ENCODE results near the gene KANK2. TPM values are rescaled to one million over a fixed set of nuclear protein-coding genes. Genes with fewer than 3 reads are reported as not detected.

Gene KANK2
- total RNA-seq, 1 donor from 2014 or later, result 23.0 TPM

DNA sequence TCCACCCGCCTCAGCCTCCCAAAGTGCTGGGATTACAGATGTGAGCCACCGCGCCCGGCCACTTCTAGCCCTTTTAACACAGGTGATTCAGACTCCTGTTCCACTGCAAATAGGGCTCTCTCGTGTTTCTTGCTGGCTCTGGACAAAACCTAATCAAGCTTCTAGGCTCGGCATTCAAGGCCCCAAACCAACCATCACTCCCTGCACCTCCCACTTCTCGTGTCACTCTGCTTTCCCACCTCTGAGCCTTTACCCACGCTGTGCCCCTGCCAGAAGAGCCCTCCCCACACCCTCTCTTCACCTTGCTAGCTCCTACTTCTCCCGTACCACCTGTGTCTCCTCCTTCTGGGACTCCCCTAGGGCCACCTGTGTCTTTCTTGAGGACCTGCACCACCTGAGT, 19.8 kb downstream of the KANK2 start:
- peaks cover 1% of the 10 kb centered on the region for H3K9me3 Mint-ChIP-seq (ENCODE audit: unreplicated experiment)
- no peaks in the 10 kb centered on the region for H3K4me1 Mint-ChIP-seq (ENCODE audit: low read depth, unreplicated experiment)
- H3K27ac Mint-ChIP-seq (ENCODE audit: unreplicated experiment), result no peak overlapping the region
- no peak overlapping the region for H3K4me3 Mint-ChIP-seq (ENCODE audit: unreplicated experiment)
- DNase-seq, result no peak
- TF ChIP-seq, protein P1, sequence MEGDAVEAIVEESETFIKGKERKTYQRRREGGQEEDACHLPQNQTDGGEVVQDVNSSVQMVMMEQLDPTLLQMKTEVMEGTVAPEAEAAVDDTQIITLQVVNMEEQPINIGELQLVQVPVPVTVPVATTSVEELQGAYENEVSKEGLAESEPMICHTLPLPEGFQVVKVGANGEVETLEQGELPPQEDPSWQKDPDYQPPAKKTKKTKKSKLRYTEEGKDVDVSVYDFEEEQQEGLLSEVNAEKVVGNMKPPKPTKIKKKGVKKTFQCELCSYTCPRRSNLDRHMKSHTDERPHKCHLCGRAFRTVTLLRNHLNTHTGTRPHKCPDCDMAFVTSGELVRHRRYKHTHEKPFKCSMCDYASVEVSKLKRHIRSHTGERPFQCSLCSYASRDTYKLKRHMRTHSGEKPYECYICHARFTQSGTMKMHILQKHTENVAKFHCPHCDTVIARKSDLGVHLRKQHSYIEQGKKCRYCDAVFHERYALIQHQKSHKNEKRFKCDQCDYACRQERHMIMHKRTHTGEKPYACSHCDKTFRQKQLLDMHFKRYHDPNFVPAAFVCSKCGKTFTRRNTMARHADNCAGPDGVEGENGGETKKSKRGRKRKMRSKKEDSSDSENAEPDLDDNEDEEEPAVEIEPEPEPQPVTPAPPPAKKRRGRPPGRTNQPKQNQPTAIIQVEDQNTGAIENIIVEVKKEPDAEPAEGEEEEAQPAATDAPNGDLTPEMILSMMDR (IDR thresholded peaks at IDR 0.05; ENCODE audit: partially characterized antibody, unreplicated experiment), result no peak
- H3K36me3 Mint-ChIP-seq (ENCODE audit: unreplicated experiment), result no peaks in the 10 kb centered on the region
- H3K27me3 Mint-ChIP-seq (ENCODE audit: unreplicated experiment), result peaks cover 3% of the 10 kb centered on the region

DNA sequence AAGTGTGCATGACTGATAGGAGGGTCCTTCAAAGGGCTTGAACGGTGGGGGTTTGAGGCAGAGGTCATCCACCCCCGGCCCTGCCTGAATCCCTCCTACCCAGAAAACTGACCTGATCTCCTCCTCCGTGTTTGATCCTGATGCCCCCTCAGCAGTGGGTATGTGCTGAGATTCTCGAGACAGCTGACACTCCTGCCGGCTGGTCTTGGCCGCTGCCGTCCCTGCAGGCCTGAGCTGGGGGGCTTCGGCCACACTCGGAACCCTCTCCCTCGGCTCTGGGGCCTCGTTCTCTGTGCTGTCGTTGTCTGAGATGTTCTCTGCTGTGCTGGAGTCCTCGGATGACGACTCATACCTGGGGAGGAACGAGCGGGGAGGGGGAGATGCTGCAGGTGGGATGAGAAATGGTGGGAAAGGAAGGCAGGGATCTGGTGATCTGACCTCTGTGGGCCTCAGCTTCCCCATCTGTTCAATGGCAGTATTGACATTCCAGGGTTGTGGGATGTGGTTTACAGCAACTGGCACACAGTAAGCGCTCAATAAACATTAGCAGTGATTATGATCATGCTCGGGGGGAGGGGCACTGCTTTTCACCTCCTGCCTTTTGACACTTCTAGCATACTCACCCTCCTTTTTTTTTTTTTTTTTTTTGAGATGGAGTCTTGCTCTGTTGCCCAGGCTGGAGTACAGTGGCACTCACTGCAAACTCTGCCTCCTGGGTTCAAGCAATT, 20.7 kb downstream of the KANK2 start:
- Mint-ChIP-seq H3K27ac (ENCODE audit: unreplicated experiment) (no peak overlapping the region), H3K4me3 (ENCODE audit: unreplicated experiment) (no peak overlapping the region), H3K9me3 (ENCODE audit: unreplicated experiment) (peaks cover 1% of the 10 kb centered on the region), H3K36me3 (ENCODE audit: unreplicated experiment) (no peaks in the 10 kb centered on the region), H3K4me1 (ENCODE audit: low read depth, unreplicated experiment) (no peaks in the 10 kb centered on the region), H3K27me3 (ENCODE audit: unreplicated experiment) (peaks cover 3% of the 10 kb centered on the region)
- no peak for DNase-seq
- TF ChIP-seq, protein P1 (IDR thresholded peaks at IDR 0.05; ENCODE audit: partially characterized antibody, unreplicated experiment), result no peak

DNA sequence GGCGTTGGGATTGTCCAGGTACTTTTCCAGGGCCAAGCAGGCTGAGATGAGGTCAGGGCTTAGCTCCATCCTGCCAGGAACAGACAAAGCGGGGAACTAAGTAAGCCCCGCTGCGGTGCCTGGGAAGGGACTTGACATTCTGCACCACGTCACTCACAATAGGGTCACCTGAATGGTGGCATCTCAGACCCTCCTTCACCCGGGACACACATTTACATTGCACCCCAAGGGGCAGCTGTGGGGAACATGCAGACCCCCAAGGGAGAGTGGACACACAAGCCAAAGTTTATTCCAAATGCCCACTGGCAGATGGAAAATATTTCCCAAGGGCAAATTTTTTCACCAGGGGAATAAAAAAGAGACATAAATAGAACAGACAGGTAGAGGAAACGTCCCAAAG, 21.4 kb downstream of the KANK2 start:
- H3K36me3 Mint-ChIP-seq (ENCODE audit: unreplicated experiment), result no peaks in the 10 kb centered on the region
- peaks cover 1% of the 10 kb centered on the region for H3K9me3 Mint-ChIP-seq (ENCODE audit: unreplicated experiment)
- TF ChIP-seq, protein P1 (IDR thresholded peaks at IDR 0.05; ENCODE audit: partially characterized antibody, unreplicated experiment), result no peak
- no peak for DNase-seq
- H3K4me1 Mint-ChIP-seq (ENCODE audit: low read depth, unreplicated experiment), result no peaks in the 10 kb centered on the region
- peaks cover 2% of the 10 kb centered on the region for H3K27me3 Mint-ChIP-seq (ENCODE audit: unreplicated experiment)
- no peak overlapping the region for H3K4me3 Mint-ChIP-seq (ENCODE audit: unreplicated experiment)
- H3K27ac Mint-ChIP-seq (ENCODE audit: unreplicated experiment), result no peak overlapping the region

DNA sequence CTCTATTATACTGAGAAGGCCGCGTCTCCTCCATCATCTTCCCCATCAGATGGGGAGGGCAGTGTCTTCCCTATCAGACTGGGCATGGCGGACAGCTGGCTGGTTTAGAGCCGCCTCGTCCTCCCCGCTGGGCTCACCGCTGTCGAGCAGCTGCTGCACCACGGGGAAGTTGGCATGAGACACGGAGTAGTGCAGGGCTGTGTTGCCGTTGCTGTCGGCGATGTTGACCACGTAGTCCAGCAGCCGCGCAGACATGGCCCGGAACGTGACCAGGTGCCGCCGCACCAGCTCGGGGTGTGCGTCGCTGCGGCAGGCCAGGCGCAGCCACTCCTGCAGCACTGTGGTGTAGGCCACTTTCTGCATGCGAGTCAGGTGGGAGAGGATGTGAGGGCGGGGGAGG, 23.0 kb downstream of the KANK2 start:
- no peak overlapping the region for H3K27ac Mint-ChIP-seq (ENCODE audit: unreplicated experiment)
- TF ChIP-seq, protein P1 (IDR thresholded peaks at IDR 0.05; ENCODE audit: partially characterized antibody, unreplicated experiment), result no peak
- H3K9me3 Mint-ChIP-seq (ENCODE audit: unreplicated experiment), result peaks cover 1% of the 10 kb centered on the region
- no peak overlapping the region for H3K4me3 Mint-ChIP-seq (ENCODE audit: unreplicated experiment)
- no peak for DNase-seq
- no peaks in the 10 kb centered on the region for H3K36me3 Mint-ChIP-seq (ENCODE audit: unreplicated experiment)
- H3K4me1 Mint-ChIP-seq (ENCODE audit: low read depth, unreplicated experiment), result no peaks in the 10 kb centered on the region
- H3K27me3 Mint-ChIP-seq (ENCODE audit: unreplicated experiment), result peaks cover 2% of the 10 kb centered on the region

DNA sequence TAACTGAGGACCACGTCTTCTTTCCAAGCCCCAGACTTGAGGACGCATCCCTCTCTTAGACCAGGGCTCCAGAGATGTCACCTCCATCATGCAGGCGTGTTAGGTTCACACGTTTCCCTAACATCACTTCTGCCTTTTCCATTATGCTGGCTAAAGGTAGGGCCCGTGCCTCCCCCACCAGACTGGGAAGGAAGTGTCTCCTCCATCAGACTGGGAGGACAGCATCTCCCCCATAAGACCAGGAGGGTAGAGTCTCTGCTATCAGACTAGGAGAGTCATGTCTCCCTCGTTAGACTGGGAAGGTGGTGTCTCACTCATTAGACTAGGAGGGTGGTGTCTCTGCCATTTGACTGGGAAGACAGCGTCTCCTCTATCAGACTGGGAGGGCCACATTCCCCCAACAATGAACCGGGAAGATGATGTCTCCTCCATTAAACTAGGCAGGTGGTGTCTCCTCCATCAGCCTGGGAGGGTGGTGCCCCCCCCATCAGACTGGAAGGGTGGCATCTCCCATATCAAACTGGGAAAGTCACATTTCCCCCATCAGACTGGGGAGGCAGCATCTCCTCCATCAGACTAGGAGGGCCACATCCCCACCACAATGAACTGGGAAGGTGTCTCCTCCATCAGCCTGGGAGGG, 23.7 kb downstream of the KANK2 start:
- no peak overlapping the region for H3K27ac Mint-ChIP-seq (ENCODE audit: unreplicated experiment)
- TF ChIP-seq, protein P1 (IDR thresholded peaks at IDR 0.05; ENCODE audit: partially characterized antibody, unreplicated experiment), result no peak
- H3K36me3 Mint-ChIP-seq (ENCODE audit: unreplicated experiment), result no peaks in the 10 kb centered on the region
- no peak overlapping the region for H3K4me3 Mint-ChIP-seq (ENCODE audit: unreplicated experiment)
- no peaks in the 10 kb centered on the region for H3K4me1 Mint-ChIP-seq (ENCODE audit: low read depth, unreplicated experiment)
- H3K9me3 Mint-ChIP-seq (ENCODE audit: unreplicated experiment), result peaks cover 1% of the 10 kb centered on the region
- DNase-seq, result no peak
- H3K27me3 Mint-ChIP-seq (ENCODE audit: unreplicated experiment), result peaks cover 2% of the 10 kb centered on the region

All from glutamatergic neuron (in vitro differentiated cells).